Measurements from ENCODE around the gene SYNGR2. TPM values are rescaled to one million over a fixed set of nuclear protein-coding genes. Genes with fewer than 3 reads are reported as not detected.
"Not testable (repeated sequence)": the region's sequence is repeated elsewhere in the genome, so short reads cannot be mapped to it uniquely, and the experiment has no call there.

SYNGR2 gene
- polyA plus RNA-seq, 1 donor: 47.3 TPM

- no peak for DNase-seq
Measured at GRCh38 chr17:78127888-78128550, 40.4 kb upstream of the SYNGR2 start.

- DNase-seq: no peak
Measured at GRCh38 chr17:78128551-78129350, 39.6 kb upstream of the SYNGR2 start, which contains the start of gene TMC6. Gene TMC6, minus strand, starts transcription at chr17:78128755. Its CDS starts 1,923 bp downstream, at chr17:78126832.

- DNase-seq: no peak
Measured at GRCh38 chr17:78129351-78130089, 38.9 kb upstream of the SYNGR2 start.

GRCh38 chr17:78130090-78130436, 38.3 kb upstream of the SYNGR2 start:
- DNase-seq: no peak

- DNase-seq: no peak
Measured at GRCh38 chr17:78130437-78131101, 37.8 kb upstream of the SYNGR2 start, which contains the start of gene TMC8. Gene TMC8, plus strand, starts transcription at chr17:78130771. Its CDS starts 818 bp downstream, at chr17:78131589.

- DNase-seq: no peak
Measured at GRCh38 chr17:78131172-78132083, 37.0 kb upstream of the SYNGR2 start.

GRCh38 chr17:78132084-78132676, 36.2 kb upstream of the SYNGR2 start:
- DNase-seq: no peak

GRCh38 chr17:78132767-78133178, 35.6 kb upstream of the SYNGR2 start:
- no peak for DNase-seq

- no peak for DNase-seq
Measured at GRCh38 chr17:78133179-78133951, 35.0 kb upstream of the SYNGR2 start.

GRCh38 chr17:78133971-78134898, 34.1 kb upstream of the SYNGR2 start:
- no peak for DNase-seq

- DNase-seq: no peak
Measured at GRCh38 chr17:78134899-78135385, 33.4 kb upstream of the SYNGR2 start.

- no peak for DNase-seq
Measured at GRCh38 chr17:78135858-78136500, 32.4 kb upstream of the SYNGR2 start.

- no peak for DNase-seq
Measured at GRCh38 chr17:78137392-78138203, 30.8 kb upstream of the SYNGR2 start.

- no peak for DNase-seq
Measured at GRCh38 chr17:78138204-78139060, 29.9 kb upstream of the SYNGR2 start.

GRCh38 chr17:78139861-78140168, 28.6 kb upstream of the SYNGR2 start:
- not testable (repeated sequence) for DNase-seq

Data from left kidney (tissue), 2 donors.